ENCODE data around the gene GDI1. TPM values are rescaled to one million over a fixed set of nuclear protein-coding genes. Genes with fewer than 3 reads are reported as not detected.

GDI1 gene
- total RNA-seq, 1 donor from 2014 or later: 210 TPM

DNA sequence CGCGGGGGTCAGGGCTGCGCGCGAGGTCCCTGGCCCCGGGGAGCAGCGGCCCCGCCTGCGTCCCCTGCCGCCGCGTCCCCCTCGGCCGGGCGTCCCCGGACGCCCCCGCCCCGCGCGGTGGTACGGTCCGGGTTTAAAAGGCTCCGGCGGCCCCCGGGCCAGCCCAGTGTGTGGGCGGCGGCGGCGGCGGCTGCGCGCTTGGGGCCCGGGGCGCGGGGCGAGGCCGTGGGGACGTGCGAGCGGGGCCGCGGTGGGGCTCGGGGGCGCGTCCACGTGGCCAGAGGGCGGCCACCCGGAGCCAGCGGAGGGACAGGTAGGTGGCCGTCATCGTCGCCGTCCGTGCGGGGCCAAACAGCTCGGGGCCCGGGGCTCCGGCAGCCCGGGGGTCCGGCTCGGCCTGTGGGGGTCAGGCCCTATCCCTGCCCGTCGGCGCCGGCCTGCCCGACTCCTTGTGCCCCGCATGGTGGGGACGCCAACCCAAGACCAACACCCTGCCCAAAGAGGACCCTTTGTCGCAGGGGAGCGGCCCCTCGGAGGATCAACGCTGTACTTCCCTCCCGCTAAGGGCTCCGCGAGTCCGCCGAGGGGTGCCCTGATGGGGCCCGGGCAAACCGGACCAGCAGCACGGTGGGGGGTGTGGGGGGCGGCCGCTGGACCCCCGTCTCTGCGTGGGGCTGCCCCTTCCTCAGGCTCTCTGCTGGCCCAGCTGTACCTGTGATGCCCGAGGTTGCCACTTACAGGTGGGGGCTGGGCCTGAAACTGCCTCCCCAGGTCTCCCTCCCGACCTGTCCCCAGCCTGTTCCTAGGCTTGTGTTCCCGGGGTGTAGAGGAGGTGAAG, 21.4 kb downstream of the GDI1 start, which contains the start of gene PLXNA3:
Gene PLXNA3, plus strand, starts transcription at position 166 of the 838 bp plus-strand sequence. CDS start 1,903 bp downstream, outside the sequence.
- peaks cover 9% of the 10 kb centered on the region for H3K36me3 Mint-ChIP-seq (ENCODE audit: low read depth)
- H3K9me3 Mint-ChIP-seq: no peaks in the 10 kb centered on the region
- H3K4me1 Mint-ChIP-seq: peaks cover 5% of the 10 kb centered on the region
- peak; percentile 56 for DNase-seq (ENCODE audit: low read depth, low spot score)
- peak within 1 kb of the TSS; percentile 91 for H3K4me3 Mint-ChIP-seq
- peak within 1 kb of the TSS; percentile 97 for H3K27ac Mint-ChIP-seq (ENCODE audit: unreplicated experiment)
- H3K27me3 Mint-ChIP-seq (ENCODE audit: low read depth): no peaks in the 10 kb centered on the region
- TF ChIP-seq CTCF (conservative IDR thresholded peaks at IDR 0.05): no peak

DNA sequence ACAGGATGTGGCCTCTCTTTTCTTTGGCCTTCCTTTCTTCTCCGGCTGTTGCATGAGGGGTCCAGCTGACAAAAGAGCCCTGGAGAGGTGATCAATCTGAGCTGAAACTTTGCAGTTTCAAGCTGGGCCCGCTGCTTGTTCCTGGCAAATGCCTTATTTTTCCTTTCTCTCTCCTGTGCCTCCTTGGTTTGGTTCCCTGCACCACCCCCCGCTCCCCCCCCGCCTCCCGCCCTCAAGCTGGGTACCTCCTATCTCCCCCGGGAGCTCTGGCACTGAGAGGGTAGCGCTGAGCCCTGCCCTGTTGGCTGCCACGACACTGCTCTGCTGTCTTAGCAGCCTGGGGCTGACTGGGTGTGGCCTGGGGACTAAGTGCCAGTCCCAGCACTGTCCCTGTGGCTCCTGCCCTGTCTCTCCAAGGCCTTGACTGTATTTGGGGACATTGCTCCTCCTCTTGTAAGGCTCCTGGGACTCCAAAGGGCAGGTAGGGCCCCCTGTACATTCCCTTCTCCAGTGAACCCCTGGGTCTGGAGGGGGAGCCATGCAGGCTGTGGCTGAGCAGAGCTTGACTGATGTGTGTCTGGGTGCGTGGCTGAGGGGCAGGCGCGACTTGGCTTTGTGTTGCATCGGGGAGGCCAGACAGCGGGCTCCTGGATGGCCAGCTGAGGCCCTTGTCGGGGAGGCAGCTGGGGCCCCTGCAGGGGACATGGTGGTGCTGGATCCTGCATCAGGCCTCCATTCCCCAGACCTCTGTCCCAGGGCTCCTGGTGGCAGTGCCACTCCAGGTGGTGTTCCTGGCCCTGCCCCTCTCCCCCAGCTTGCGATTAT, 22.2 kb downstream of the GDI1 start:
- Mint-ChIP-seq H3K27me3 (ENCODE audit: low read depth) (no peaks in the 10 kb centered on the region), H3K36me3 (ENCODE audit: low read depth) (peaks cover 7% of the 10 kb centered on the region), H3K4me3 (peak overlapping the region; percentile 88), H3K27ac (ENCODE audit: unreplicated experiment) (no peak overlapping the region), H3K9me3 (no peaks in the 10 kb centered on the region), H3K4me1 (peaks cover 5% of the 10 kb centered on the region)
- no peak for DNase-seq (ENCODE audit: low read depth, low spot score)
- no peak for TF ChIP-seq CTCF (conservative IDR thresholded peaks at IDR 0.05)

GRCh38 chrX:154459832-154460231, 22.9 kb downstream of the GDI1 start:
- Mint-ChIP-seq H3K4me3 (peak overlapping the region; percentile 88), H3K9me3 (no peaks in the 10 kb centered on the region), H3K36me3 (ENCODE audit: low read depth) (peaks cover 3% of the 10 kb centered on the region), H3K4me1 (peaks cover 5% of the 10 kb centered on the region), H3K27me3 (ENCODE audit: low read depth) (no peaks in the 10 kb centered on the region), H3K27ac (ENCODE audit: unreplicated experiment) (no peak overlapping the region)
- no peak for DNase-seq (ENCODE audit: low read depth, low spot score)
- TF ChIP-seq CTCF (conservative IDR thresholded peaks at IDR 0.05): no peak

GRCh38 chrX:154460326-154460725, 23.4 kb downstream of the GDI1 start:
- no peak for TF ChIP-seq CTCF (conservative IDR thresholded peaks at IDR 0.05)

GRCh38 chrX:154462396-154462795, 25.4 kb downstream of the GDI1 start:
- no peak for DNase-seq (ENCODE audit: low read depth, low spot score)
- peaks cover 1% of the 10 kb centered on the region for H3K36me3 Mint-ChIP-seq (ENCODE audit: low read depth)
- no peak overlapping the region for H3K4me3 Mint-ChIP-seq
- no peak for TF ChIP-seq CTCF (conservative IDR thresholded peaks at IDR 0.05)
- peaks cover 1% of the 10 kb centered on the region for H3K4me1 Mint-ChIP-seq
- no peaks in the 10 kb centered on the region for H3K27me3 Mint-ChIP-seq (ENCODE audit: low read depth)
- no peak overlapping the region for H3K27ac Mint-ChIP-seq (ENCODE audit: unreplicated experiment)
- no peaks in the 10 kb centered on the region for H3K9me3 Mint-ChIP-seq

More at GRCh38 chrX:154460326-154460725, 23.4 kb downstream of the GDI1 start:
- Mint-ChIP-seq H3K36me3 (ENCODE audit: low read depth) (peaks cover 3% of the 10 kb centered on the region), H3K4me3 (peak overlapping the region; percentile 88), H3K27me3 (ENCODE audit: low read depth) (no peaks in the 10 kb centered on the region), H3K27ac (ENCODE audit: unreplicated experiment) (no peak overlapping the region), H3K4me1 (peaks cover 5% of the 10 kb centered on the region), H3K9me3 (no peaks in the 10 kb centered on the region)
- DNase-seq (ENCODE audit: low read depth, low spot score): no peak

All from neural crest cell (in vitro differentiated cells).